HepG2 (cell line): ENCODE results near the gene VSIG10L2. TPM values are rescaled to one million over a fixed set of nuclear protein-coding genes. Genes with fewer than 3 reads are reported as not detected.

Experiments used
- ATAC-seq: fragments of 200-7000 bp; cut with Tn5 transposase; 3 replicates; pipeline ENCODE4 v1.9.1; 2020; ENCODE audit warnings: mild to moderate bottlenecking, moderate library complexity
- BruUV-seq: library from RNA; stranded (reverse); fragments of 400-500 nt; replicated peaks from 2 replicates; lab custom pipeline; 2021; lab: Mats Ljungman, UMichigan
- CTCF ChIA-PET: fragments of 300-600 bp; formaldehyde crosslinking; extraction: SDS; loops from one replicate; lab custom pipeline; 2021; ENCODE audit warnings: low total read pairs, inconsistent platforms, low intra/inter-chr PET ratio; lab: Yijun Ruan, JAX
- POLR2A ChIA-PET: fragments of 350-600 bp; sonication (Branson Sonifier 250); formaldehyde crosslinking; loops from one replicate; lab custom pipeline; 2020; ENCODE audit warnings: antibody characterized with exemption, inconsistent platforms; lab: Yijun Ruan, JAX
- DNase-seq: peaks from one replicate; pipeline ENCODE4 v3.0.0-alpha.2; 2015; ENCODE audit warnings: low spot score
- FAIRE-seq: peaks from 3 replicates; lab custom pipeline; 2011; peaks lifted over from hg19 to GRCh38; lab: Jason Lieb, UNC
- H2AFZ ChIP-seq: one replicate; pipeline ENCODE4 v1.6.1; 2011; ENCODE audit warnings: low read length, inconsistent platforms
- H3K27ac ChIP-seq: fragments of 300-600 bp; 3 replicates; pipeline ENCODE4 v1.8.0; 2011; ENCODE audit warnings: mixed run types, mild to moderate bottlenecking, mixed read lengths, low read length, inconsistent platforms; ENCODE audit not compliant: insufficient read depth; ENCODE audit errors: extremely low read length
- H3K27me3 ChIP-seq, 2 experiments: fragments of 200-600 bp in 1 of 2; 2 replicates in 1 of 2; 3 replicates in 1 of 2; pipeline versions ENCODE4 v1.6.0 to v1.8.0; 2011; ENCODE audit warnings: low read length in 2 of 2, mild to moderate bottlenecking in 2 of 2, moderate library complexity in 2 of 2, inconsistent platforms in 1 of 2; ENCODE audit not compliant: insufficient read depth in 2 of 2, control insufficient read depth in 1 of 2
- H3K36me3 ChIP-seq, 2 experiments: fragments of 200-600 bp in 1 of 2; replicated peaks in 1 of 2; 2 replicates in 1 of 2; 3 replicates in 1 of 2; pipeline versions ENCODE4 v1.5.1 to v1.8.0; 2011; ENCODE audit warnings: low read length in 2 of 2, inconsistent platforms in 1 of 2; ENCODE audit not compliant: insufficient read depth in 2 of 2, control insufficient read depth in 1 of 2
- H3K4me1 ChIP-seq: 2 replicates; pipeline ENCODE4 v1.5.1; 2012; ENCODE audit warnings: low read length, inconsistent platforms; ENCODE audit not compliant: insufficient read depth
- H3K4me2 ChIP-seq: 2 replicates; pipeline ENCODE4 v1.6.0; 2011; ENCODE audit warnings: low read depth, low read length, inconsistent platforms
- H3K4me3 ChIP-seq, 3 experiments: fragments of 200-600 bp in 1 of 3; sonication (generic), shearing (Covaris generic) in 1 of 3; replicated peaks in 1 of 3; 2 replicates each; pipeline ENCODE4 v1.5.1; 2011 to 2016; ENCODE audit warnings: low read length in 3 of 3, inconsistent platforms in 2 of 3, low read depth in 2 of 3, mild to moderate bottlenecking in 2 of 3, control low read depth in 1 of 3, mixed read lengths in 1 of 3; ENCODE audit not compliant: insufficient read depth in 1 of 3
- H3K79me2 ChIP-seq: one replicate; pipeline ENCODE4 v1.6.1; 2011; ENCODE audit warnings: low read length, inconsistent platforms; ENCODE audit not compliant: insufficient read depth
- H3K9ac ChIP-seq: 2 replicates; pipeline ENCODE4 v1.6.0; 2011; ENCODE audit warnings: mild to moderate bottlenecking, low read depth, low read length, inconsistent platforms; ENCODE audit not compliant: insufficient read depth
- H3K9me3 ChIP-seq: 2 replicates; pipeline ENCODE4 v1.5.1; 2012; ENCODE audit warnings: mild to moderate bottlenecking, low read length
- H4K20me1 ChIP-seq: 2 replicates; pipeline ENCODE4 v1.6.0; 2011; ENCODE audit warnings: inconsistent platforms, mild to moderate bottlenecking, low read length, moderate library complexity; ENCODE audit not compliant: insufficient read depth
- E2F1 ChIP-seq: sonication (generic); formaldehyde crosslinking; IDR thresholded peaks from 2 replicates; pipeline ENCODE4 v1.5.0; 2020; ENCODE audit warnings: missing genetic modification reagents
- GLI4 ChIP-seq: sonication (generic); formaldehyde crosslinking; IDR thresholded peaks from 2 replicates; pipeline ENCODE4 v1.5.1; 2020; ENCODE audit warnings: missing genetic modification reagents, mild to moderate bottlenecking, moderate library complexity, borderline replicate concordance
- HDAC6 ChIP-seq: fragments of 200-600 bp; sonication (generic); IDR thresholded peaks from 2 replicates; pipeline ENCODE4 v1.7.0; 2017; ENCODE audit warnings: mild to moderate bottlenecking, antibody characterized with exemption, low read length, low read depth
- HNF4G ChIP-seq, 2 experiments: sonication (generic) in 1 of 2; formaldehyde crosslinking in 1 of 2; IDR thresholded peaks; 2 replicates each; pipeline versions ENCODE4 v1.4.0 to v1.6.1; 2011 to 2020; ENCODE audit warnings: borderline replicate concordance in 2 of 2, low read depth in 2 of 2, mild to moderate bottlenecking in 2 of 2, low read length in 1 of 2, missing genetic modification reagents in 1 of 2, moderate library complexity in 1 of 2
- HNRNPUL1 ChIP-seq: fragments of 200-400 bp; formaldehyde crosslinking; IDR thresholded peaks from 2 replicates; pipeline ENCODE4 v1.6.1; 2017; ENCODE audit warnings: low read depth, mild to moderate bottlenecking, low read length, moderate library complexity
- JUN ChIP-seq: sonication (generic); formaldehyde crosslinking; IDR thresholded peaks from 2 replicates; pipeline ENCODE4 v1.4.0; 2020; ENCODE audit warnings: mild to moderate bottlenecking, missing genetic modification reagents
- KLF16 ChIP-seq, 2 experiments: sonication (generic) in 1 of 2; formaldehyde crosslinking in 1 of 2; IDR thresholded peaks; 2 replicates each; pipeline versions ENCODE4 v1.6.1 to v1.8.0; 2016 to 2023; ENCODE audit warnings: missing genetic modification reagents in 2 of 2, missing compliant biosample characterization in 1 of 2
- MYNN ChIP-seq: sonication (generic); formaldehyde crosslinking; IDR thresholded peaks from 2 replicates; pipeline ENCODE4 v1.4.0; 2020; ENCODE audit warnings: mild to moderate bottlenecking, low read depth, missing genetic modification reagents
- SRY ChIP-seq: sonication (generic); formaldehyde crosslinking; IDR thresholded peaks from 2 replicates; pipeline ENCODE4 v1.8.0; 2022; ENCODE audit warnings: mild to moderate bottlenecking, missing genetic modification reagents
- TEAD3 ChIP-seq: optimal IDR thresholded peaks from 2 replicates; pipeline ENCODE3; 2016; ENCODE audit warnings: borderline replicate concordance
- ZFP62 ChIP-seq: sonication (generic); formaldehyde crosslinking; IDR thresholded peaks from 2 replicates; pipeline ENCODE4 v1.4.0; 2020; ENCODE audit warnings: missing genetic modification reagents
- ZNF24 ChIP-seq: fragments of 450-650 bp; IDR thresholded peaks from 2 replicates; pipeline ENCODE4 v1.6.1; 2017; ENCODE audit warnings: antibody characterized with exemption, mild to moderate bottlenecking
- ZNF251 ChIP-seq: sonication (generic); formaldehyde crosslinking; IDR thresholded peaks from 2 replicates; pipeline ENCODE4 v1.9.0; 2021; ENCODE audit warnings: mild to moderate bottlenecking, missing genetic modification reagents
- ZNF3 ChIP-seq: IDR thresholded peaks from 2 replicates; pipeline ENCODE4 v1.7.0; 2017; ENCODE audit warnings: inconsistent platforms
- ZNF572 ChIP-seq: sonication (generic); formaldehyde crosslinking; IDR thresholded peaks from 2 replicates; pipeline ENCODE4 v1.5.1; 2020; ENCODE audit warnings: mild to moderate bottlenecking, missing genetic modification reagents
- ZNF609 ChIP-seq: sonication (generic); formaldehyde crosslinking; IDR thresholded peaks from 2 replicates; pipeline ENCODE4 v1.4.0; 2020; ENCODE audit warnings: mild to moderate bottlenecking, missing genetic modification reagents, borderline replicate concordance
- WGBS: methylation state at CpG from one replicate; pipeline ENCODE4 v1.1.6; 2017; ENCODE audit warnings: low lambda C conversion rate; 5-methylcytosine and 5-hydroxymethylcytosine counted together
- in situ Hi-C: cut with HindIII; loops from 2 replicates; pipeline ENCODE4 v1.10.0; 2017; ENCODE audit warnings: low pct_unique_long_range_greater_than_20kb; ENCODE audit not compliant: extremely low pct_ligation_motif_present
- intact Hi-C: fragments of 100-400 bp; cut with micrococcal nuclease; formaldehyde crosslinking; loops from one replicate; pipeline ENCODE4 v1.10.0; 2022; ENCODE audit not compliant: unreplicated experiment
- polyA plus RNA-seq, 8 experiments: library from polyadenylated mRNA; depleted of rRNA in 3 of 8; stranded (reverse) in 7 of 8; unstranded in 1 of 8; fragments of >200 nt; fragmentation: Illumina TruSeq in 4 of 8; extraction: Trizol in 4 of 8; gene quantifications; 2 replicates each; pipeline versions ENCODE4 v1.2.1 to v1.2.3, GENCODE V29; 2011 to 2016; ENCODE audit warnings: low read depth in 4 of 8, missing spikeins in 1 of 8, mixed read lengths in 1 of 8; ENCODE audit not compliant: insufficient read depth in 1 of 8
- total RNA-seq, 5 experiments: library from RNA; depleted of rRNA; stranded (reverse); fragments of >200 nt; fragmentation: Illumina TruSeq; extraction: Trizol; gene quantifications; 2 replicates each; pipeline ENCODE4 v1.2.3, GENCODE V29; 2016; ENCODE audit warnings: low read depth in 1 of 5

The VSIG10L2 gene
- total and polyA plus RNA-seq, 2 of the 13 experiments (the other 11 are each of a cell fraction or from before 2014, with no cell fraction given): 0.21 TPM; not detected in 1

GRCh38 chr11:125956391-125957134, 10.7 kb downstream of the VSIG10L2 start:
- Histone ChIP-seq H3K9ac (no peak overlapping the region), H2AFZ (no peak overlapping the region), H3K27me3 (no peaks in the 10 kb centered on the region), H3K4me1 (no peaks in the 10 kb centered on the region), H4K20me1 (no peaks in the 10 kb centered on the region), H3K4me3 (no peak overlapping the region), H3K9me3 (no peaks in the 10 kb centered on the region), H3K27ac (no peak overlapping the region), H3K36me3 (peaks cover 0 to 25% of the 10 kb centered on the region in 2 experiments; a peak in 3 of 5 replicates), H3K79me2 (no peaks in the 10 kb centered on the region), H3K4me2 (no peak overlapping the region)
- intact Hi-C loops (no loop called here), in situ Hi-C loops (no loop called here)
- 92% methylated on average over 20 of the region's 22 CpGs for WGBS
- TF ChIP-seq TEAD3: no peak
- TF ChIP-seq ZNF3: no peak
- no peak for TF ChIP-seq ZFP62 (CRISPR knock-in tag)
- no peak for TF ChIP-seq GLI4 (CRISPR knock-in tag)
- TF ChIP-seq ZNF24: no peak
- no peak for TF ChIP-seq HNRNPUL1
- no peak for TF ChIP-seq KLF16 (CRISPR knock-in tag; IDR thresholded peaks at IDR 0.05)
- TF ChIP-seq ZNF609 (CRISPR knock-in tag): no peak
- TF ChIP-seq SRY: no peak
- TF ChIP-seq ZNF572 (CRISPR knock-in tag): no peak
- no peak for TF ChIP-seq ZNF251 (CRISPR knock-in tag)
- TF ChIP-seq JUN (CRISPR knock-in tag): no peak
- no peak for TF ChIP-seq E2F1 (CRISPR knock-in tag)
- TF ChIP-seq MYNN (CRISPR knock-in tag): no peak
- no peak for TF ChIP-seq HDAC6
- TF ChIP-seq HNF4G (IDR thresholded peaks at IDR 0.05; ENCODE audit: borderline replicate concordance, low read depth, low read length): no peak
- no peak for TF ChIP-seq HNF4G (CRISPR knock-in tag; IDR thresholded peaks at IDR 0.05; ENCODE audit: borderline replicate concordance, low read depth)
- no peak for FAIRE-seq
- no TSS peak for BruUV-seq
- DNase-seq: no peak
- ChIA-PET CTCF (no interaction called here), POLR2A (no interaction called here)
- ATAC-seq: no peak
